Esophagus squamous epithelium (tissue), 5 donors: Measurements from ENCODE around the gene SNIP1. TPM values are rescaled to one million over a fixed set of nuclear protein-coding genes. Genes with fewer than 3 reads are reported as not detected.
"Not testable (repeated sequence)": the region's sequence is repeated elsewhere in the genome, so short reads cannot be mapped to it uniquely, and the experiment has no call there.

Source experiments
- DNase-seq: peaks from one replicate; lab custom pipeline; 2025; lab: John Stamatoyannopoulos, UW
- H3K27ac ChIP-seq, 4 donors: fragments of 200-600 bp; sonication (generic); one replicate each; pipeline ENCODE4 v1.5.1; 2016 to 2019; ENCODE audit warnings: mild to moderate bottlenecking in 1 of 4
- H3K27me3 ChIP-seq, 4 donors: fragments of 200-600 bp; sonication (generic); 1 replicate in 3 of 4; 2 replicates in 1 of 4; pipeline versions ENCODE4 v1.5.1 to v1.6.0; 2017 to 2021; ENCODE audit warnings: antibody characterized with exemption in 1 of 4
- H3K36me3 ChIP-seq, 3 donors: fragments of 200-600 bp; sonication (generic); one replicate each; pipeline ENCODE4 v1.5.1; 2016 to 2019
- H3K4me1 ChIP-seq, 3 donors: fragments of 200-600 bp; sonication (generic); one replicate each; pipeline ENCODE4 v1.5.1; 2017 to 2019
- H3K4me3 ChIP-seq, 4 donors: fragments of 200-600 bp; sonication (generic); 1 replicate in 3 of 4; 2 replicates in 1 of 4; pipeline ENCODE4 v1.5.1; 2016 to 2019; ENCODE audit warnings: mild to moderate bottlenecking in 2 of 4, moderate library complexity in 1 of 4
- H3K9me3 ChIP-seq, 3 donors: fragments of 200-600 bp; sonication (generic); one replicate each; pipeline ENCODE4 v1.5.1; 2016 to 2019
- CTCF ChIP-seq, 6 experiments: fragments of 450-650 bp in 4 of 6; fragments of 200-600 bp in 2 of 6; sonication (generic) in 2 of 6; IDR thresholded peaks; one replicate each; pipeline ENCODE4 v1.5.1; 2016 to 2019; ENCODE audit warnings: antibody characterized with exemption in 6 of 6, mild to moderate bottlenecking in 4 of 6, moderate library complexity in 4 of 6
- POLR2A ChIP-seq, 4 donors: fragments of 450-650 bp; IDR thresholded peaks; one replicate each; pipeline ENCODE4 v1.6.1; 2017; ENCODE audit warnings: antibody characterized with exemption in 4 of 4, mild to moderate bottlenecking in 4 of 4, moderate library complexity in 3 of 4
- WGBS, 2 donors: methylation state at CpG; one replicate each; pipeline ENCODE4 v1.1.5; 2018; 5-methylcytosine and 5-hydroxymethylcytosine counted together
- intact Hi-C: fragments of 100-400 bp; cut with DNase I; formaldehyde crosslinking; loops from one replicate; pipeline ENCODE4 v1.15.0; 2022
- total RNA-seq, 4 donors: library from RNA; depleted of rRNA; stranded (reverse); fragments of >200 nt; gene quantifications; one replicate each; pipeline ENCODE4 v1.1.0, GENCODE V29; 2016
- donor health status: DM: yes; HTN: yes; CAD: no.

Gene SNIP1
- total RNA-seq, 4 donors from 2014 or later: 10.5 to 21.1 (median 13.1) TPM

- WGBS, 2 donors: 0 to 5% methylated on average over 2 of the region's 3 CpGs
- H3K4me1 ChIP-seq: peaks cover 11 to 30% (median 16%) of the 10 kb centered on the region in 3 donors
- H3K4me3 ChIP-seq: peak overlapping the region; percentile 44 to 88 (median 74)
- no peak for DNase-seq
- H3K27me3 ChIP-seq: no peaks in the 10 kb centered on the region
- peak in 1 of 6 experiments; percentile 2 for TF ChIP-seq CTCF (IDR thresholded peaks at IDR 0.05)
- TF ChIP-seq POLR2A (IDR thresholded peaks at IDR 0.05): no peak
- no peaks in the 10 kb centered on the region for H3K9me3 ChIP-seq
- H3K27ac ChIP-seq: peak overlapping the region; percentile 76 to 88 (median 87)
- intact Hi-C loops: no loop called here
- peaks cover 0 to 26% (median 12%) of the 10 kb centered on the region in 3 donors for H3K36me3 ChIP-seq
These were observed 42.1 kb upstream of the SNIP1 start for GRCh38 chr1:37596182-37596667.

GRCh38 chr1:37595440-37596181, 41.5 kb upstream of the SNIP1 start, which contains the start of gene GNL2:
Gene GNL2 (minus strand): TSS chr1:37595937. CDS start chr1:37595822, 115 bp downstream.
- H3K4me1 ChIP-seq: peaks cover 11 to 30% (median 16%) of the 10 kb centered on the region in 3 donors
- TF ChIP-seq CTCF (IDR thresholded peaks at IDR 0.05) (peak in 1 of 6 experiments; percentile 18), POLR2A (IDR thresholded peaks at IDR 0.05) (peak in 2 of 4 donors; percentile 68 to 81)
- DNase-seq: peak; percentile 80
- WGBS, 2 donors: 1 to 2% methylated on average over 9 to 24 of the region's 51 CpGs
- H3K9me3 ChIP-seq: no peaks in the 10 kb centered on the region
- intact Hi-C loops: no loop called here
- peak within 1 kb of the TSS; percentile 44 to 88 (median 74) for H3K4me3 ChIP-seq
- H3K27me3 ChIP-seq: no peaks in the 10 kb centered on the region
- peak within 1 kb of the TSS; percentile 76 to 88 (median 87) for H3K27ac ChIP-seq
- H3K36me3 ChIP-seq: peaks cover 0 to 33% (median 17%) of the 10 kb centered on the region in 3 donors

- Histone ChIP-seq H3K4me3 (no peak overlapping the region), H3K27me3 (no peaks in the 10 kb centered on the region), H3K27ac (no peak overlapping the region), H3K4me1 (peaks cover 11 to 30% (median 16%) of the 10 kb centered on the region in 3 donors), H3K36me3 (peaks cover 0 to 51% (median 30%) of the 10 kb centered on the region in 3 donors), H3K9me3 (no peaks in the 10 kb centered on the region)
- WGBS, 2 donors: 94 to 99% methylated on average over 6 of the region's 6 CpGs
- intact Hi-C loops: no loop called here
- DNase-seq: no peak
- TF ChIP-seq POLR2A (IDR thresholded peaks at IDR 0.05) (no peak), CTCF (IDR thresholded peaks at IDR 0.05) (no peak)
These were observed 39.6 kb upstream of the SNIP1 start for GRCh38 chr1:37593726-37594125.

GRCh38 chr1:37588939-37589338, 34.8 kb upstream of the SNIP1 start:
- Histone ChIP-seq H3K4me1 (peaks cover 0 to 10% (median under 1%) of the 10 kb centered on the region in 3 donors), H3K4me3 (no peak overlapping the region), H3K27ac (no peak overlapping the region), H3K27me3 (no peaks in the 10 kb centered on the region), H3K36me3 (peaks cover 9 to 99% (median 39%) of the 10 kb centered on the region in 3 donors), H3K9me3 (no peaks in the 10 kb centered on the region)
- intact Hi-C loops: no loop called here
- 84 to 90% methylated on average over 2 of the region's 2 CpGs for WGBS, 2 donors
- TF ChIP-seq POLR2A (IDR thresholded peaks at IDR 0.05) (no peak), CTCF (IDR thresholded peaks at IDR 0.05) (no peak)
- no peak for DNase-seq

GRCh38 chr1:37584544-37584943, 30.5 kb upstream of the SNIP1 start:
- peaks cover 9 to 100% (median 31%) of the 10 kb centered on the region in 3 donors for H3K36me3 ChIP-seq

More at GRCh38 chr1:37584544-37584943, 30.5 kb upstream of the SNIP1 start:
- H3K4me1 ChIP-seq, H3K4me3 ChIP-seq, DNase-seq, intact Hi-C loops, H3K27me3 ChIP-seq, H3K27ac ChIP-seq, H3K9me3 ChIP-seq: not testable (repeated sequence)
- 88 to 89% methylated on average over 4 of the region's 4 CpGs for WGBS, 2 donors
